KMS-11 (cell line): ENCODE data around the gene NOTCH2.
"Not testable (repeated sequence)": the region's sequence is repeated elsewhere in the genome, so short reads cannot be mapped to it uniquely, and the experiment has no call there.

ENCODE experiments used
- H2AFZ ChIP-seq: fragments of 200-600 bp; sonication (generic); 2 replicates; pipeline ENCODE4 v1.6.1; 2016; ENCODE audit warnings: antibody characterized with exemption, mixed run types, low read depth
- H3K27ac ChIP-seq: fragments of 200-600 bp; sonication (generic); 2 replicates; pipeline ENCODE4 v1.6.1; 2016; ENCODE audit warnings: mild to moderate bottlenecking, mixed run types
- H3K27me3 ChIP-seq: fragments of 200-600 bp; sonication (generic); 2 replicates; pipeline ENCODE4 v1.6.1; 2017; ENCODE audit warnings: mild to moderate bottlenecking, low read depth, mixed run types, moderate library complexity; ENCODE audit not compliant: insufficient read depth
- H3K36me3 ChIP-seq: fragments of 200-600 bp; sonication (generic); 2 replicates; pipeline ENCODE4 v1.6.1; 2017; ENCODE audit warnings: mild to moderate bottlenecking, mixed run types; ENCODE audit not compliant: insufficient read depth
- H3K4me1 ChIP-seq: fragments of 200-600 bp; sonication (generic); 2 replicates; pipeline ENCODE4 v1.6.1; 2016; ENCODE audit warnings: mild to moderate bottlenecking, low read depth, mixed run types; ENCODE audit not compliant: poor library complexity, severe bottlenecking
- H3K4me2 ChIP-seq: fragments of 200-600 bp; sonication (generic); 2 replicates; pipeline ENCODE4 v1.7.0; 2016; ENCODE audit warnings: mild to moderate bottlenecking, mixed run types
- H3K4me3 ChIP-seq: fragments of 200-600 bp; sonication (generic); IDR thresholded peaks from 2 replicates; pipeline ENCODE4 v1.6.1; 2017; ENCODE audit warnings: low read depth, low read length, mixed read lengths; ENCODE audit not compliant: insufficient read depth
- H3K79me2 ChIP-seq: fragments of 200-600 bp; sonication (generic); 2 replicates; pipeline ENCODE4 v1.6.1; 2016; ENCODE audit warnings: low read depth, mixed run types; ENCODE audit not compliant: insufficient read depth
- H3K9ac ChIP-seq: fragments of 200-600 bp; sonication (generic); 2 replicates; pipeline ENCODE4 v1.6.1; 2016; ENCODE audit warnings: mild to moderate bottlenecking, mixed run types
- H4K20me1 ChIP-seq: fragments of 200-600 bp; sonication (generic); 2 replicates; pipeline ENCODE4 v1.6.1; 2016; ENCODE audit warnings: mild to moderate bottlenecking, mixed run types; ENCODE audit not compliant: insufficient read depth

Gene NOTCH2

DNA sequence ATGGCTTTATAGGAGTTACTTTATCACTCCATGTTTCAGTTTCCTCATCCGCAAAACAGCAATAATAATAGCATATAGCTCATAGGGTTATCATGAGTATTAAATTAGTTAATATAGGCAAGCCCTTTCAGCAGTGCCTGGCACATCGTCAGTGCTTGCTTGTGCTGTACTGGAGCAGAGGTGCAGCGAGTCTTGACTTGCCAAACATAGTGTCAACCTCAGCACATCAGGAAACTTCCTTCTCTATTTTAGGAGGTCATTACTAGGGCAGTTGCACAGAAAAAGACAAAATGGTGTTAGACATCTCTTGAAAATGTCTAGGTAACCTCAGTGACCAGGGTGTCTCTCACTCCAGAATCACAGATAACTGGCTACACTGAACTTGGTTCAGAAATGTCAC, 34.3 kb upstream of the NOTCH2 start:
- H4K20me1 ChIP-seq, H3K4me3 ChIP-seq, H3K4me1 ChIP-seq, H3K27ac ChIP-seq, H3K79me2 ChIP-seq, H3K27me3 ChIP-seq, H2AFZ ChIP-seq, H3K36me3 ChIP-seq, H3K4me2 ChIP-seq, H3K9ac ChIP-seq: not testable (repeated sequence)

GRCh38 chr1:120101593-120101992, 32.1 kb upstream of the NOTCH2 start:
- not testable (repeated sequence) for H2AFZ ChIP-seq, H3K9ac ChIP-seq, H3K4me3 ChIP-seq, H4K20me1 ChIP-seq, H3K4me2 ChIP-seq, H3K79me2 ChIP-seq, H3K4me1 ChIP-seq, H3K27ac ChIP-seq, H3K36me3 ChIP-seq, H3K27me3 ChIP-seq

DNA sequence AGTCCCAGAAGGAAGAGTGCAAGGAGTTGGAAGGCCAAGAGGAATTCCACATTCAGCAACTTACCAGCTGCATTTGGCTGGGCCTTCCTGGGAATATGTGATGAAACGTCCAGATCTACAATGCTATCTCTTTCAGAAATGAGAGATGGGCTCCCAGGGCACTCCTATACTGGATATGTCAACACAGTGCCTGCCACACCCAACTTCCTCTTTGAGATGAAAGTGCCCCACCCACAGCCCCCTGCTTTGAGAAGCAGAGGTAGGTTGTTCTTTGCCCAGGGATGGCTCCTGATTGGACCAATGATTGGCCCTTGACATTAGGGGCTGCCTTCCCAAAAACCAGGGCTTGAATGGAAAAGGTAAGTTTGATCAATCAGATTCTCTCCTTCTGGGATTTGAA, 31.1 kb upstream of the NOTCH2 start:
- not testable (repeated sequence) for H3K4me2 ChIP-seq, H3K36me3 ChIP-seq, H3K9ac ChIP-seq, H3K79me2 ChIP-seq, H3K4me1 ChIP-seq, H3K27me3 ChIP-seq, H2AFZ ChIP-seq, H3K27ac ChIP-seq, H3K4me3 ChIP-seq, H4K20me1 ChIP-seq

GRCh38 chr1:120098986-120099759, 29.7 kb upstream of the NOTCH2 start:
- H2AFZ ChIP-seq, H3K4me3 ChIP-seq, H3K36me3 ChIP-seq, H4K20me1 ChIP-seq, H3K4me1 ChIP-seq, H3K27me3 ChIP-seq, H3K27ac ChIP-seq, H3K9ac ChIP-seq, H3K4me2 ChIP-seq, H3K79me2 ChIP-seq: not testable (repeated sequence)

DNA sequence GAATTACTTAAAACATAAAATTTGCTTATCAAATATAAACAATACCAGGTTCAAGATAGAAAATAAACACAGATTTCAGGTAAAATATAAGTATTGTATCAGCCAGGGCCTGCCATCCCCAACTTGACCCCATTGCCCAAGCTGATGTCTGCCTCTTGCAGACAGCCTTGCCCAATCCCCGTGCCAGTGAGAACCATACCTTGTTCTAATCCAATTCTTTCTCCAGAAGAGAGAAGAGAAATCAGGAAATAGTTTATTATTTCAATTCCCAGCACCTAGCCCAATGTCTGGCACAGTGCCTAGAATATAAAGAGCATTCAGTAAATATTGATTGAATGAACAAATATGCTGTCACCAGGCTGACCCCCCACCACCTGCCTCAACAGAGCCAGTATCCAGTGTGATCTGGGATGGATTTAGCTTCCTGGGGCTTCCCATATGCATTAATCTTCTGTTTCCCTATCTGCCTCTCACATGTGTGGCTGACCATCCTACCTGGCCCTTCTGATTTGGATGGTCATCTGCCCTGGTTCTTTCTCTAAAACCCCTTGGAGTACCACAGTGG, 27.6 kb upstream of the NOTCH2 start:
- not testable (repeated sequence) for H3K27me3 ChIP-seq, H3K4me2 ChIP-seq, H3K36me3 ChIP-seq, H3K79me2 ChIP-seq, H3K9ac ChIP-seq, H3K4me3 ChIP-seq, H3K27ac ChIP-seq, H3K4me1 ChIP-seq, H4K20me1 ChIP-seq, H2AFZ ChIP-seq

- H4K20me1 ChIP-seq, H3K27ac ChIP-seq, H3K79me2 ChIP-seq, H3K4me1 ChIP-seq, H3K4me2 ChIP-seq, H2AFZ ChIP-seq, H3K27me3 ChIP-seq, H3K9ac ChIP-seq, H3K4me3 ChIP-seq, H3K36me3 ChIP-seq: not testable (repeated sequence)
Observed at GRCh38 chr1:120093548-120094181, 24.2 kb upstream of the NOTCH2 start.

DNA sequence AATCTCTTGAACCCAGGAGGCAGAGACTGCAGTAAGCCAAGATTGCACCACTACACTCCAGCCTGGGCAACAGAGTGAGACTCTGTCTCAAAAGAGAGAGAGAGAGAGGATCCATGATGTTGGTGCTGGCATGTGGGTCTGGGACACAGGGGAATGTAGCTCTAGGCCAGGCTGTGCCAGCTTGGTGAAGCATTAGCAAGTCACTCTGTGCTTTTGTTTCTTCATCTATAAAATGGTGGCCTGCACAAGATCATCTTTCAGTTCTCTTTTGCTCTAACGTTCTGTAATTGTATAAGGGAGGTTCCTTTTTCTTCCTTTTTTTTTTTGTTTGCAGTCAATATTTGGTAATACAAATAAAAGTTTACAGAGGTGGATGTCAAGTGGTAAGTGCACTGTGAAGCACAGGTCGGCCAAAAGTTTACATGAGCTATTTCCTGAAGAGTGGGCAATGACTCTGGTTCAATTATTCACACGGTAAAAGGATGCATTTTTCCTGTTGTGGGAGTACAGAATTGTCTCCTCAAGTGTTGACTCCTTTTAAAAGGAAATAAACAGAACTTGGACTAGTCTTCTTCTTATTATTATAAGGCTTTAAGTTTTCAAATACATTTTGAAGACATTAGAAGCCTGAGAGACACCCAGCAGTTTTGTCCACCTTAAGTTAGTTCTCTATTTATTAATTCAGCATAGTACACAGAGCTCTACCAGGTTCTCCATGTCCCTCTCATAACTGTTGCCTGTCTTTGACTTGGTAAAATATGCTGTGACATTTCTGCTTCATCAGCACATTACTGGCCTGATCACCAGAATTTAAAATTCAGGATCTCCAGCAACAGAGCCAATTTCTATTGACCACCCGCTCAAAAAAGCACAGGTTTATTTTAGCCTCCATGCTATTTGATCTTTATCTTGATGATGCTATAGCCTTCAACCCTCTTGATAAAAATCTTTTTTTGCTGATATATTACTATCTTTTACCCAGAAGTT, 23.1 kb upstream of the NOTCH2 start:
- not testable (repeated sequence) for H3K4me2 ChIP-seq, H3K27ac ChIP-seq, H4K20me1 ChIP-seq, H3K4me1 ChIP-seq, H3K36me3 ChIP-seq, H3K9ac ChIP-seq, H3K4me3 ChIP-seq, H3K79me2 ChIP-seq, H2AFZ ChIP-seq, H3K27me3 ChIP-seq

- H3K4me3 ChIP-seq, H3K36me3 ChIP-seq, H3K4me2 ChIP-seq, H3K9ac ChIP-seq, H3K27ac ChIP-seq, H3K4me1 ChIP-seq, H3K79me2 ChIP-seq, H2AFZ ChIP-seq, H3K27me3 ChIP-seq, H4K20me1 ChIP-seq: not testable (repeated sequence)
Observed at GRCh38 chr1:120090830-120091229, 21.4 kb upstream of the NOTCH2 start.

GRCh38 chr1:120087959-120088358, 18.5 kb upstream of the NOTCH2 start:
- not testable (repeated sequence) for H3K27me3 ChIP-seq, H3K79me2 ChIP-seq, H3K4me1 ChIP-seq, H3K9ac ChIP-seq, H3K36me3 ChIP-seq, H2AFZ ChIP-seq, H3K27ac ChIP-seq, H3K4me2 ChIP-seq, H3K4me3 ChIP-seq, H4K20me1 ChIP-seq

- not testable (repeated sequence) for H2AFZ ChIP-seq, H3K27ac ChIP-seq, H3K4me1 ChIP-seq, H3K9ac ChIP-seq, H3K4me2 ChIP-seq, H4K20me1 ChIP-seq, H3K27me3 ChIP-seq, H3K4me3 ChIP-seq, H3K36me3 ChIP-seq, H3K79me2 ChIP-seq
Observed at GRCh38 chr1:120069920-120070214, 405 bp upstream of the NOTCH2 start.
